ENCODE measurements around the gene ROCK1. TPM values are rescaled to one million over a fixed set of nuclear protein-coding genes. Genes with fewer than 3 reads are reported as not detected.

ROCK1 gene
- total and polyA plus RNA-seq, 9 of the 15 experiments (the other 6 are each of a cell fraction or from before 2014, with no cell fraction given): 7.4 to 28.6 (median 17.7) TPM

DNA sequence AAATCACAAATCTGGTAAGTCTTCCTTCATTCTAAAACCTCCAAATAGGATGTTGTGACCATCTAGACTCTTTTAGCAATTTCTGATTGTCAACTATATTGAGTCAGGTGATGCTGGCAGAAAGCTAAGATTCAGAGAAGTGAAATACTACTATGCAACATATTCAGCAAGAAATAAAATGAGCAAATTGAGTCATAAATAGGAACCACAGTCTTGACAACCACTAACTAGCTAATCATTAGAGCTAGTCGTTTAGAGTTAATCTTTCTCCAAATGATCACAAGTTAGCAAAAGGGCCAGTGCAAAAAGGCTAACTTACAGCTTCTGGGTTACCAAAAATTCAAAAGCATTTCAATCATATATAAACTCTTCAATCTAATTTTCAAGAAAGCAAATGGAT lies 54.5 kb downstream of the ROCK1 start (continued):
- TF ChIP-seq, protein P1, sequence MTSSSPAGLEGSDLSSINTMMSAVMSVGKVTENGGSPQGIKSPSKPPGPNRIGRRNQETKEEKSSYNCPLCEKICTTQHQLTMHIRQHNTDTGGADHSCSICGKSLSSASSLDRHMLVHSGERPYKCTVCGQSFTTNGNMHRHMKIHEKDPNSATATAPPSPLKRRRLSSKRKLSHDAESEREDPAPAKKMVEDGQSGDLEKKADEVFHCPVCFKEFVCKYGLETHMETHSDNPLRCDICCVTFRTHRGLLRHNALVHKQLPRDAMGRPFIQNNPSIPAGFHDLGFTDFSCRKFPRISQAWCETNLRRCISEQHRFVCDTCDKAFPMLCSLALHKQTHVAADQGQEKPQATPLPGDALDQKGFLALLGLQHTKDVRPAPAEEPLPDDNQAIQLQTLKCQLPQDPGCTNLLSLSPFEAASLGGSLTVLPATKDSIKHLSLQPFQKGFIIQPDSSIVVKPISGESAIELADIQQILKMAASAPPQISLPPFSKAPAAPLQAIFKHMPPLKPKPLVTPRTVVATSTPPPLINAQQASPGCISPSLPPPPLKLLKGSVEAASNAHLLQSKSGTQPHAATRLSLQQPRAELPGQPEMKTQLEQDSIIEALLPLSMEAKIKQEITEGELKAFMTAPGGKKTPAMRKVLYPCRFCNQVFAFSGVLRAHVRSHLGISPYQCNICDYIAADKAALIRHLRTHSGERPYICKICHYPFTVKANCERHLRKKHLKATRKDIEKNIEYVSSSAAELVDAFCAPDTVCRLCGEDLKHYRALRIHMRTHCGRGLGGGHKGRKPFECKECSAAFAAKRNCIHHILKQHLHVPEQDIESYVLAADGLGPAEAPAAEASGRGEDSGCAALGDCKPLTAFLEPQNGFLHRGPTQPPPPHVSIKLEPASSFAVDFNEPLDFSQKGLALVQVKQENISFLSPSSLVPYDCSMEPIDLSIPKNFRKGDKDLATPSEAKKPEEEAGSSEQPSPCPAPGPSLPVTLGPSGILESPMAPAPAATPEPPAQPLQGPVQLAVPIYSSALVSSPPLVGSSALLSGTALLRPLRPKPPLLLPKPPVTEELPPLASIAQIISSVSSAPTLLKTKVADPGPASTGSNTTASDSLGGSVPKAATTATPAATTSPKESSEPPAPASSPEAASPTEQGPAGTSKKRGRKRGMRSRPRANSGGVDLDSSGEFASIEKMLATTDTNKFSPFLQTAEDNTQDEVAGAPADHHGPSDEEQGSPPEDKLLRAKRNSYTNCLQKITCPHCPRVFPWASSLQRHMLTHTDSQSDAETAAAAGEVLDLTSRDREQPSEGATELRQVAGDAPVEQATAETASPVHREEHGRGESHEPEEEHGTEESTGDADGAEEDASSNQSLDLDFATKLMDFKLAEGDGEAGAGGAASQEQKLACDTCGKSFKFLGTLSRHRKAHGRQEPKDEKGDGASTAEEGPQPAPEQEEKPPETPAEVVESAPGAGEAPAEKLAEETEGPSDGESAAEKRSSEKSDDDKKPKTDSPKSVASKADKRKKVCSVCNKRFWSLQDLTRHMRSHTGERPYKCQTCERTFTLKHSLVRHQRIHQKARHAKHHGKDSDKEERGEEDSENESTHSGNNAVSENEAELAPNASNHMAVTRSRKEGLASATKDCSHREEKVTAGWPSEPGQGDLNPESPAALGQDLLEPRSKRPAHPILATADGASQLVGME (CRISPR knock-in tag; IDR thresholded peaks at IDR 0.05): no peak
- TF ChIP-seq BRF1 (IDR thresholded peaks at IDR 0.05; ENCODE audit: borderline replicate concordance, extremely low read depth, insufficient read length): no peak
- TF ChIP-seq, protein P2, sequence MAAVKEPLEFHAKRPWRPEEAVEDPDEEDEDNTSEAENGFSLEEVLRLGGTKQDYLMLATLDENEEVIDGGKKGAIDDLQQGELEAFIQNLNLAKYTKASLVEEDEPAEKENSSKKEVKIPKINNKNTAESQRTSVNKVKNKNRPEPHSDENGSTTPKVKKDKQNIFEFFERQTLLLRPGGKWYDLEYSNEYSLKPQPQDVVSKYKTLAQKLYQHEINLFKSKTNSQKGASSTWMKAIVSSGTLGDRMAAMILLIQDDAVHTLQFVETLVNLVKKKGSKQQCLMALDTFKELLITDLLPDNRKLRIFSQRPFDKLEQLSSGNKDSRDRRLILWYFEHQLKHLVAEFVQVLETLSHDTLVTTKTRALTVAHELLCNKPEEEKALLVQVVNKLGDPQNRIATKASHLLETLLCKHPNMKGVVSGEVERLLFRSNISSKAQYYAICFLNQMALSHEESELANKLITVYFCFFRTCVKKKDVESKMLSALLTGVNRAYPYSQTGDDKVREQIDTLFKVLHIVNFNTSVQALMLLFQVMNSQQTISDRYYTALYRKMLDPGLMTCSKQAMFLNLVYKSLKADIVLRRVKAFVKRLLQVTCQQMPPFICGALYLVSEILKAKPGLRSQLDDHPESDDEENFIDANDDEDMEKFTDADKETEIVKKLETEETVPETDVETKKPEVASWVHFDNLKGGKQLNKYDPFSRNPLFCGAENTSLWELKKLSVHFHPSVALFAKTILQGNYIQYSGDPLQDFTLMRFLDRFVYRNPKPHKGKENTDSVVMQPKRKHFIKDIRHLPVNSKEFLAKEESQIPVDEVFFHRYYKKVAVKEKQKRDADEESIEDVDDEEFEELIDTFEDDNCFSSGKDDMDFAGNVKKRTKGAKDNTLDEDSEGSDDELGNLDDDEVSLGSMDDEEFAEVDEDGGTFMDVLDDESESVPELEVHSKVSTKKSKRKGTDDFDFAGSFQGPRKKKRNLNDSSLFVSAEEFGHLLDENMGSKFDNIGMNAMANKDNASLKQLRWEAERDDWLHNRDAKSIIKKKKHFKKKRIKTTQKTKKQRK (IDR thresholded peaks at IDR 0.05; ENCODE audit: borderline replicate concordance, low read depth, low read length): no peak
- no peak for TF ChIP-seq CBFB (CRISPR knock-in tag; IDR thresholded peaks at IDR 0.05)
